ENCODE measurements around the gene KIAA0408.

DNA sequence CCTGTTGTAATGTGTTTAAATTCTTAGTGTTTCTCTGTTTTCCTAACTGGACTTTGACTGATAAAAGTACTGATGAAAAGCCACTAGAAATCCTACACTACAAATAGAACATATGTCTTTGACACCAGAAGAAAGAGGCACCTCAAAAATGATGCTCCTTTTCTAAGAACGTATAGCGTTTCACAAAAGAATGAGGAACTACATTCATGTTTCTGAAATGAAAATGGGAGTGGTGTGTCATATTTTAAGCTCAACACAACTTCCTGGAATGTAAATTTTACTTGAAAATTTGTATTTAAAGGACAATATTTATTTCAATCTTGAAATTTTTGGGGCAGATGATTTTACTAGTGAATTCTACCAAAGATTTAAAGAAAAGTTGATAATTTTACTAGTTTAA, 35.3 kb downstream of the KIAA0408 start:
- TF ChIP-seq, protein P1, sequence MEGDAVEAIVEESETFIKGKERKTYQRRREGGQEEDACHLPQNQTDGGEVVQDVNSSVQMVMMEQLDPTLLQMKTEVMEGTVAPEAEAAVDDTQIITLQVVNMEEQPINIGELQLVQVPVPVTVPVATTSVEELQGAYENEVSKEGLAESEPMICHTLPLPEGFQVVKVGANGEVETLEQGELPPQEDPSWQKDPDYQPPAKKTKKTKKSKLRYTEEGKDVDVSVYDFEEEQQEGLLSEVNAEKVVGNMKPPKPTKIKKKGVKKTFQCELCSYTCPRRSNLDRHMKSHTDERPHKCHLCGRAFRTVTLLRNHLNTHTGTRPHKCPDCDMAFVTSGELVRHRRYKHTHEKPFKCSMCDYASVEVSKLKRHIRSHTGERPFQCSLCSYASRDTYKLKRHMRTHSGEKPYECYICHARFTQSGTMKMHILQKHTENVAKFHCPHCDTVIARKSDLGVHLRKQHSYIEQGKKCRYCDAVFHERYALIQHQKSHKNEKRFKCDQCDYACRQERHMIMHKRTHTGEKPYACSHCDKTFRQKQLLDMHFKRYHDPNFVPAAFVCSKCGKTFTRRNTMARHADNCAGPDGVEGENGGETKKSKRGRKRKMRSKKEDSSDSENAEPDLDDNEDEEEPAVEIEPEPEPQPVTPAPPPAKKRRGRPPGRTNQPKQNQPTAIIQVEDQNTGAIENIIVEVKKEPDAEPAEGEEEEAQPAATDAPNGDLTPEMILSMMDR (conservative IDR thresholded peaks at IDR 0.05; ENCODE audit: low read length), result no peak
- TF ChIP-seq EZH2phosphoT487 (IDR thresholded peaks at IDR 0.05; ENCODE audit: borderline replicate concordance, low read depth, low read length), result no peak

Measured in OCI-LY7 (cell line).